Measurements from ENCODE around the gene PRKCA. TPM values are rescaled to one million over a fixed set of nuclear protein-coding genes. Genes with fewer than 3 reads are reported as not detected.

Gene PRKCA
- total and polyA plus RNA-seq, 2 donors from 2014 or later: 8.0 to 50.8 TPM

DNA sequence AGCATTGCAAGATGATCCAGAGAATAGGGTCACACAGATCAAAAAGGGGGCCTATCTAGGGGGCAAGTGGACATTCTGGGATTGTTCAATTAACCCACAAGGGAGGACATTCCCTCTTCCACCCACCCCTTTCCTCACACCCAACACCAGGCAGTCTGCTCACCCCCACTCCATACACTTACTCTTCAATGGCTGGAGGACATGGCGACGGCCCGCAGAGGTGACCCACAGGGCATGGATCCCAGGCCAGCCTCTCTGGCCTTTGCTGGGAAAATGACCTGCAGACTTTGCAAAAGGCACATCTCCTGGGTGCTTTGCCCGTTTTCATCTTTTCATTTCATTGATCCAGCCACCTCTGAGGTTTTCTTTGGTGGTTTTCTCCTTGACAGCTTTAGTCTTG is 530.8 kb downstream of the PRKCA start:
- FAIRE-seq (no peak), DNase-seq (no peak)
- intact Hi-C loops (cut with DNase I): no loop called here
- Histone ChIP-seq H3K4me3 (ENCODE audit: low read length in 3 of 3) (no peak overlapping the region), H3K9me3 (ENCODE audit: control insufficient read depth in 2 of 3, insufficient read depth in 1 of 3, low read length in 3 of 3) (no peaks in the 10 kb centered on the region), H3K27me3 (ENCODE audit: control insufficient read depth, insufficient read depth, low read length) (peaks cover 4% of the 10 kb centered on the region), H3K27ac (ENCODE audit: low read depth in 2 of 2, low read length in 2 of 2) (no peak overlapping the region), H3K36me3 (ENCODE audit: control insufficient read depth in 2 of 3, insufficient read depth in 3 of 3, low read length in 3 of 3) (no peaks in the 10 kb centered on the region), H3K4me1 (ENCODE audit: control insufficient read depth in 2 of 3, insufficient read depth in 2 of 3, low read depth in 1 of 3, low read length in 3 of 3) (peaks cover 0 to 2% (median 0%) of the 10 kb centered on the region in 3 donors), H3K9ac (ENCODE audit: low read length in 3 of 3) (no peak overlapping the region)
- TF ChIP-seq, protein P1, sequence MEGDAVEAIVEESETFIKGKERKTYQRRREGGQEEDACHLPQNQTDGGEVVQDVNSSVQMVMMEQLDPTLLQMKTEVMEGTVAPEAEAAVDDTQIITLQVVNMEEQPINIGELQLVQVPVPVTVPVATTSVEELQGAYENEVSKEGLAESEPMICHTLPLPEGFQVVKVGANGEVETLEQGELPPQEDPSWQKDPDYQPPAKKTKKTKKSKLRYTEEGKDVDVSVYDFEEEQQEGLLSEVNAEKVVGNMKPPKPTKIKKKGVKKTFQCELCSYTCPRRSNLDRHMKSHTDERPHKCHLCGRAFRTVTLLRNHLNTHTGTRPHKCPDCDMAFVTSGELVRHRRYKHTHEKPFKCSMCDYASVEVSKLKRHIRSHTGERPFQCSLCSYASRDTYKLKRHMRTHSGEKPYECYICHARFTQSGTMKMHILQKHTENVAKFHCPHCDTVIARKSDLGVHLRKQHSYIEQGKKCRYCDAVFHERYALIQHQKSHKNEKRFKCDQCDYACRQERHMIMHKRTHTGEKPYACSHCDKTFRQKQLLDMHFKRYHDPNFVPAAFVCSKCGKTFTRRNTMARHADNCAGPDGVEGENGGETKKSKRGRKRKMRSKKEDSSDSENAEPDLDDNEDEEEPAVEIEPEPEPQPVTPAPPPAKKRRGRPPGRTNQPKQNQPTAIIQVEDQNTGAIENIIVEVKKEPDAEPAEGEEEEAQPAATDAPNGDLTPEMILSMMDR (IDR thresholded peaks at IDR 0.05; ENCODE audit: borderline replicate concordance, extremely low read depth, insufficient read depth): no peak

DNA sequence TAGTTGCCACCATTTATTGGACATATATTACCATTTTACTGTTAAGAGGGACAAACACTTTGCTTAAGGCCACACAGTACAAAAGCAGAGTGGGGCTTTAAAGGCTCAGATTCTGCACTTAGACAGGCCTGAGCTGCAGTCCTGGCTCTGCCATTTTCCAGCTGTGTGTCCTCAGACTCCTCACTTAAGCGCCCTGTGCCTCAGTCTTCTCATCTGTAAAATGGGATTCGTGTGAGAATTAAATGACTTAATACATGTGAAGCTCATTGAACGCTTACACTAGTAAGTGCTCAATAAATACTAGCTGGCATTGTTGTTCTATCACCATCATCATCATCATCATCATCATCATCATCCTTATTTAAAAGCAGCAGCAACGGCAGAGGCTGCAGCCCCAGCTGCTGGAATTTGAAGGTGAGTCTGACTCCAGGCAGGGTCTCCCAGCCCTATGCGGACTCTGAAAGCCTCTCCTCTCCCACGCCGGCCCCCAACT is 532.1 kb downstream of the PRKCA start:
- Histone ChIP-seq H3K27ac (ENCODE audit: low read depth in 2 of 2, low read length in 2 of 2) (no peak overlapping the region), H3K9me3 (ENCODE audit: control insufficient read depth in 2 of 3, insufficient read depth in 1 of 3, low read length in 3 of 3) (no peaks in the 10 kb centered on the region), H3K4me1 (ENCODE audit: control insufficient read depth in 2 of 3, insufficient read depth in 2 of 3, low read depth in 1 of 3, low read length in 3 of 3) (peaks cover 0 to 2% (median 0%) of the 10 kb centered on the region in 3 donors), H3K27me3 (ENCODE audit: control insufficient read depth, insufficient read depth, low read length) (peaks cover 4% of the 10 kb centered on the region), H3K9ac (ENCODE audit: low read length in 3 of 3) (no peak overlapping the region), H3K4me3 (ENCODE audit: low read length in 3 of 3) (peak overlapping the region in 1 of 3 donors; percentile 6), H3K36me3 (ENCODE audit: control insufficient read depth in 2 of 3, insufficient read depth in 3 of 3, low read length in 3 of 3) (no peaks in the 10 kb centered on the region)
- intact Hi-C loops (cut with DNase I): no loop called here
- TF ChIP-seq, protein P1 (IDR thresholded peaks at IDR 0.05; ENCODE audit: borderline replicate concordance, extremely low read depth, insufficient read depth): no peak
- DNase-seq (no peak), FAIRE-seq (no peak)

DNA sequence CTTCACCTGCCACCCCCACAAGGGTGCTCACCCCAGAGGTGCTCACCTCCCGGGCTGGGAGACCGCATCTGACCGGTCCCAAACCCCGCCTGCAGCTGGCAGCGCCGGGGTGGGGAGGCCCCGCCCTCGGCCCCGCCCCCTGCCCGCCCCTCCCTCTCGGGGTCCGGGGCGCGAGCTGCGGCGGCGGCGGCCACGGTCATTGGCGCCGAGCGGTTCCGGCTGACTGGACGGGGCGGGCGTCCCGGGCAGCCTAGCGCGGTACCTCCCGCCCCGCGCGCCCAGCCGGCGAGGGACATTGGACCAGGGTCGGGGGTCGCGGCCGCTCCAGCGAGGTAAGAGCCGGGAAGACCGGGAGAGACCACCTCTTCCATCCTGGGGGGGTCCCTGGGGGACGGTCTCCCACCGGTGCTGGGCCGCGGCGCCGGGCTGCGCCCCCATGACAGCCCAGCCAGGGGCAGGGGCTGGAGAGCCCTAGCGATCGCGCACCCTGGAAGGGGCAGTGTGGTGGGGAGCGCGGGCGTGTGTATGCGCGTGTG is 532.6 kb downstream of the PRKCA start, which contains the start of gene CACNG5:
CACNG5 (plus strand) TSS at position 199 of the 536 bp plus-strand sequence. CDS start 42,216 bp downstream, outside the sequence.
- TF ChIP-seq, protein P1 (IDR thresholded peaks at IDR 0.05; ENCODE audit: borderline replicate concordance, extremely low read depth, insufficient read depth): no peak
- no peaks in the 10 kb centered on the region for H3K36me3 ChIP-seq (ENCODE audit: control insufficient read depth in 2 of 3, insufficient read depth in 3 of 3, low read length in 3 of 3)
- FAIRE-seq (no peak), DNase-seq (peak in 4 of 5 donors; percentile 78 to 85 (median 83))
- peaks cover 0 to 2% (median 0%) of the 10 kb centered on the region in 3 donors for H3K4me1 ChIP-seq (ENCODE audit: control insufficient read depth in 2 of 3, insufficient read depth in 2 of 3, low read depth in 1 of 3, low read length in 3 of 3)
- no peak within 1 kb of the TSS for H3K9ac ChIP-seq (ENCODE audit: low read length in 3 of 3)
- intact Hi-C loops (cut with DNase I): no loop called here
- H3K27ac ChIP-seq (ENCODE audit: low read depth in 2 of 2, low read length in 2 of 2): no peak within 1 kb of the TSS
- H3K27me3 ChIP-seq (ENCODE audit: control insufficient read depth, insufficient read depth, low read length): peaks cover 4% of the 10 kb centered on the region
- H3K9me3 ChIP-seq (ENCODE audit: control insufficient read depth in 2 of 3, insufficient read depth in 1 of 3, low read length in 3 of 3): no peaks in the 10 kb centered on the region
- H3K4me3 ChIP-seq (ENCODE audit: low read length in 3 of 3): peak within 1 kb of the TSS in 1 of 3 donors; percentile 6
